ENCODE results near the gene XRCC6. TPM values are rescaled to one million over a fixed set of nuclear protein-coding genes. Genes with fewer than 3 reads are reported as not detected.

The XRCC6 gene
- total and polyA plus RNA-seq, 2 of the 13 experiments (the other 11 are each of a cell fraction or from before 2014, with no cell fraction given): 124 to 625 TPM

GRCh38 chr22:41654322-41654721, 33.2 kb downstream of the XRCC6 start (continued):
- TF ChIP-seq, protein P1, sequence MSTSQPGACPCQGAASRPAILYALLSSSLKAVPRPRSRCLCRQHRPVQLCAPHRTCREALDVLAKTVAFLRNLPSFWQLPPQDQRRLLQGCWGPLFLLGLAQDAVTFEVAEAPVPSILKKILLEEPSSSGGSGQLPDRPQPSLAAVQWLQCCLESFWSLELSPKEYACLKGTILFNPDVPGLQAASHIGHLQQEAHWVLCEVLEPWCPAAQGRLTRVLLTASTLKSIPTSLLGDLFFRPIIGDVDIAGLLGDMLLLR (CRISPR knock-in tag; IDR thresholded peaks at IDR 0.05): no peak
- TF ChIP-seq ZC3H4 (CRISPR knock-in tag; IDR thresholded peaks at IDR 0.05; ENCODE audit: borderline replicate concordance) (no peak), HOXA7 (CRISPR knock-in tag; IDR thresholded peaks at IDR 0.05) (no peak), ZNF674 (CRISPR knock-in tag; IDR thresholded peaks at IDR 0.05; ENCODE audit: low read depth) (no peak), SYNCRIP (IDR thresholded peaks at IDR 0.05; ENCODE audit: insufficient read depth, low read depth, low read length) (no peak), HDAC2 (CRISPR knock-in tag; IDR thresholded peaks at IDR 0.05) (0 out of 2 replicates have a peak, but pooled peaks have one; percentile 34), SAP130 (CRISPR knock-in tag; IDR thresholded peaks at IDR 0.05; ENCODE audit: low read depth) (peak; percentile 77)
- TF ChIP-seq, protein P2, sequence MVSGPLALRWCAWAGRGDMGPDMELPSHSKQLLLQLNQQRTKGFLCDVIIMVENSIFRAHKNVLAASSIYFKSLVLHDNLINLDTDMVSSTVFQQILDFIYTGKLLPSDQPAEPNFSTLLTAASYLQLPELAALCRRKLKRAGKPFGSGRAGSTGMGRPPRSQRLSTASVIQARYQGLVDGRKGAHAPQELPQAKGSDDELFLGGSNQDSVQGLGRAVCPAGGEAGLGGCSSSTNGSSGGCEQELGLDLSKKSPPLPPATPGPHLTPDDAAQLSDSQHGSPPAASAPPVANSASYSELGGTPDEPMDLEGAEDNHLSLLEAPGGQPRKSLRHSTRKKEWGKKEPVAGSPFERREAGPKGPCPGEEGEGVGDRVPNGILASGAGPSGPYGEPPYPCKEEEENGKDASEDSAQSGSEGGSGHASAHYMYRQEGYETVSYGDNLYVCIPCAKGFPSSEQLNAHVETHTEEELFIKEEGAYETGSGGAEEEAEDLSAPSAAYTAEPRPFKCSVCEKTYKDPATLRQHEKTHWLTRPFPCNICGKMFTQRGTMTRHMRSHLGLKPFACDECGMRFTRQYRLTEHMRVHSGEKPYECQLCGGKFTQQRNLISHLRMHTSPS (CRISPR knock-in tag; IDR thresholded peaks at IDR 0.05; ENCODE audit: low read depth): no peak

- 93% methylated on average over 5 of the region's 5 CpGs for WGBS (ENCODE audit: low lambda C conversion rate)
- intact Hi-C loops (cut with micrococcal nuclease; ENCODE audit: unreplicated experiment) (no loop called here), in situ Hi-C loops (cut with HindIII; ENCODE audit: extremely low pct_ligation_motif_present, low pct_unique_long_range_greater_than_20kb) (no loop called here)
- H3K79me2 ChIP-seq (ENCODE audit: insufficient read depth, low read length): no peaks in the 10 kb centered on the region
- H3K4me2 ChIP-seq (ENCODE audit: low read depth, low read length): no peak overlapping the region
- CTCF ChIA-PET (ENCODE audit: low intra/inter-chr PET ratio, low total read pairs): no interaction called here
- no peak overlapping the region for H3K4me3 ChIP-seq (replicated peaks in 1 of 3; ENCODE audit: insufficient read depth in 1 of 3, low read depth in 2 of 3, low read length in 3 of 3)
- FAIRE-seq (no peak), ATAC-seq (no peak), DNase-seq (ENCODE audit: low spot score) (no peak)
- H3K27me3 ChIP-seq (ENCODE audit: control insufficient read depth in 1 of 2, insufficient read depth in 2 of 2, low read length in 2 of 2): no peaks in the 10 kb centered on the region
- BruUV-seq (replicated peaks): no TSS peak
- H3K27ac ChIP-seq (ENCODE audit: extremely low read length, insufficient read depth, low read length): no peak overlapping the region
- no peak overlapping the region for H2AFZ ChIP-seq (ENCODE audit: low read length)
- no peaks in the 10 kb centered on the region for H3K9me3 ChIP-seq (ENCODE audit: low read length)
- peaks cover 36% of the 10 kb centered on the region for H3K4me1 ChIP-seq (ENCODE audit: insufficient read depth, low read length)
- POLR2A ChIA-PET: no interaction called here
- H3K9ac ChIP-seq (ENCODE audit: insufficient read depth, low read depth, low read length): no peak overlapping the region
- H3K36me3 ChIP-seq (replicated peaks in 1 of 2; ENCODE audit: control insufficient read depth in 1 of 2, insufficient read depth in 2 of 2, low read length in 2 of 2): peaks cover 45 to 91% of the 10 kb centered on the region in 2 experiments
- peaks cover 3% of the 10 kb centered on the region; the same call in 1 of the 2 replicates for H4K20me1 ChIP-seq (ENCODE audit: insufficient read depth, low read length)
- TF ChIP-seq ZNF256 (CRISPR knock-in tag; conservative IDR thresholded peaks at IDR 0.05) (no peak), ZNF142 (CRISPR knock-in tag; IDR thresholded peaks at IDR 0.05) (no peak), ZNF180 (CRISPR knock-in tag; IDR thresholded peaks at IDR 0.05; ENCODE audit: borderline replicate concordance, low read depth) (no peak), ZNF772 (CRISPR knock-in tag; IDR thresholded peaks at IDR 0.05) (no peak), ZNF615 (CRISPR knock-in tag; IDR thresholded peaks at IDR 0.05; ENCODE audit: borderline replicate concordance) (no peak)
- TF ChIP-seq, protein P3, sequence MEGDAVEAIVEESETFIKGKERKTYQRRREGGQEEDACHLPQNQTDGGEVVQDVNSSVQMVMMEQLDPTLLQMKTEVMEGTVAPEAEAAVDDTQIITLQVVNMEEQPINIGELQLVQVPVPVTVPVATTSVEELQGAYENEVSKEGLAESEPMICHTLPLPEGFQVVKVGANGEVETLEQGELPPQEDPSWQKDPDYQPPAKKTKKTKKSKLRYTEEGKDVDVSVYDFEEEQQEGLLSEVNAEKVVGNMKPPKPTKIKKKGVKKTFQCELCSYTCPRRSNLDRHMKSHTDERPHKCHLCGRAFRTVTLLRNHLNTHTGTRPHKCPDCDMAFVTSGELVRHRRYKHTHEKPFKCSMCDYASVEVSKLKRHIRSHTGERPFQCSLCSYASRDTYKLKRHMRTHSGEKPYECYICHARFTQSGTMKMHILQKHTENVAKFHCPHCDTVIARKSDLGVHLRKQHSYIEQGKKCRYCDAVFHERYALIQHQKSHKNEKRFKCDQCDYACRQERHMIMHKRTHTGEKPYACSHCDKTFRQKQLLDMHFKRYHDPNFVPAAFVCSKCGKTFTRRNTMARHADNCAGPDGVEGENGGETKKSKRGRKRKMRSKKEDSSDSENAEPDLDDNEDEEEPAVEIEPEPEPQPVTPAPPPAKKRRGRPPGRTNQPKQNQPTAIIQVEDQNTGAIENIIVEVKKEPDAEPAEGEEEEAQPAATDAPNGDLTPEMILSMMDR (CRISPR knock-in tag; IDR thresholded peaks at IDR 0.05): no peak
These were observed 35.5 kb downstream of the XRCC6 start for GRCh38 chr22:41656556-41656955.
